NOMO-1 (cell line): ENCODE data around the gene PPP2R5A.
"Not testable (repeated sequence)": the region's sequence is repeated elsewhere in the genome, so short reads cannot be mapped to it uniquely, and the experiment has no call there.

ENCODE experiments used
- DNase-seq, 2 experiments: peaks; one replicate each; lab custom pipeline; 2025; ENCODE audit not compliant: unreplicated experiment in 2 of 2; lab: John Stamatoyannopoulos, UW

PPP2R5A gene

GRCh38 chr1:212351588-212352362, 66.6 kb downstream of the PPP2R5A start:
- DNase-seq: no peak

DNA sequence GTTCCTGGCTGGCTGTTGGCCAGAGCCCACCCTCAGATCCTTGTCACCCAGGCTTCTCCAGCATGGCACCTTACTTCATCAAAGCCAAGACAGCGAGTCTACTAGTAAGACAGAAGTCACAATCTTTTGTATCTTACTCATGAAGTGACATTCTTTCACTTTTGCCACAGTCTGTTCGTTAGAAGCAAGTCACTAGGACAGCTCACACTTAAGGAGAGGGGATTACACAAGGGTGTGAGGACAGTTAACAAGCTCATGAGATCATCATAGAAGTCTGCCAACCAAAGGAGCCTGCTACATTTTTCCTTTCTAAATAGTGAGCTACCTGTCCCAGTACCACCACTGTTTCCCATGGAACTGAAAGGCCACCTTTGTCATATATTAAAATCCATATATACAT, 68.0 kb downstream of the PPP2R5A start:
- DNase-seq: no peak

- DNase-seq: no peak
These were observed 69.3 kb downstream of the PPP2R5A start for GRCh38 chr1:212354464-212354863.

- DNase-seq: no peak
These were observed 70.2 kb downstream of the PPP2R5A start for GRCh38 chr1:212355230-212355969.

GRCh38 chr1:212359794-212360479, 74.7 kb downstream of the PPP2R5A start:
- DNase-seq: no peak

- no peak for DNase-seq
These were observed 79.8 kb downstream of the PPP2R5A start for GRCh38 chr1:212364985-212365384.

- DNase-seq: no peak
These were observed 81.7 kb downstream of the PPP2R5A start for GRCh38 chr1:212366901-212367300.

- DNase-seq: no peak
These were observed 82.4 kb downstream of the PPP2R5A start for GRCh38 chr1:212367474-212368072.

DNA sequence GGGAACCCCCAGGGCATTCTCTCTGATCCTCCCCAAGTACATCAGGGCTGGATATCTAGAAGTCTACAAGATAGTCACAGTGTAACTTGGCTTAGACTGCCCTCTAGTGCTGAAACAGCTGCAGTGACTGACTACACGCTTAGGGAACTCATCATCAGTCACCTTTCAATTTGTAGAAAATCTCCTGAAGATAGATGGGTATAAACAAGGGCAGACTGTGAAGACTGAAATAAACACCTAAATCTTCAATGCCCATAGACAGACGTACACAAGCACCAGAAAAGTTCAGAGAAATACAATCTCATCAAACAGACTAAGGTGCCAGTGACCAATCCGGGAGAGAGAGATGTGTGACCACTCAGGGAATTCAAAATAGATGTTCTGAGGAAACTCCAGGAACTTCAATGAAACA, 82.9 kb downstream of the PPP2R5A start:
- peak in 1 of 2 experiments; percentile 61 for DNase-seq

DNA sequence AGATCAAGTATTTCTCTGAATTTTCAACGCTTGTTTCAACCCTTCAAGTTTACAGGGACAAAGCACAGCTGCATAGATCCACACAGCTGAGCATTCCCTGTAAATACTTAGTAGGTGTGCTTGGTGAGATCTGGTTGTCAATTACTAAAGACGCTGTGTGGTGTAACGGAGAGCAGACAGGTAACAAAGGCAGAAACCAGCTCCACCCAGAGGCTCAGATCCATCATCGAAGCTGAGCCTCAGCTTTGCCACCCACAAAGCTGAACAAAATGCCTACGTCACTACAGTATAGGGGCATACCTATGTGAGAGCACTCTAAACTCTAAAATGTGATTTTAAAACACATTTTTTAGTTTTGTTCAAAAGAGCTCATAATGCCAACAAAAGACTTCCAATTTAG, 90.8 kb downstream of the PPP2R5A start:
- no peak for DNase-seq

DNA sequence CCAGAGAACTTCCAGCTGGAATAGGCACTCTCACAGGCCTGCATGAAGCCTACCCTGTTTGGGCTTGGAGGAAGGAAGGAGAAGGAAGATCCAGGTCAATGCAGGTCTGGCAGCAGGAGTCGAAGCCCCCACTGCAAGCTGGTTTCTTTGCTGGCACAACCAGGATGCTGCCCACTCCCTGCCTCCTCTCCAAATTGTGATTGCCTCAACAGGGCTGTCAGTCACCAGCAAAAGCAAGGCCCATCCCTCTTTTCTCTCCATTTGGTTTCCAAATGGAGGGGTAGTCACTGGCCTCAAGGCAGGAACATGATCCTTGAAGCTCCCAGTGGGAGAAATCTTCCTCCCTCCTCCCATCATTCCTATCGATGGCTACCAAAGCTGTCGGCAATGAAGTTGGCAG, 92.4 kb downstream of the PPP2R5A start:
- DNase-seq: no peak

DNA sequence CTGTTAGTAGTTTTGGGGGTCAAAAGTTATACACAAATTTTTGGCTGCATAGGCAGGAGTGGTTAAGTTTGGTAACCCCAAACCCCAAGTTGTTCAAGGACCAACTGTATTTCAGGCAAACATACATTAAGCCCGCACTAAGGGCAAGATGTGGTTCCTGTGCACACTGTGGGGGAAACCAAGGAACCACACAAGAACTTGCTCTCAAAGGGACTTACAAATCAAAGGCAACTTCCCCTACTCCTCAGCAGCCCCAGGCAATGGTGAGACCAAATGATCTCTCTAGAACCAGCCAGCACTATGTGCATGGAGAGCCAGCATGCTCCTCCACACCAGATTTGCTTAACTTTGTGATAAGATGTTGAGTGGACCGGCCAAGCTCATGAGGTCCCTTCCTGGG, 94.2 kb downstream of the PPP2R5A start:
- no peak for DNase-seq

DNA sequence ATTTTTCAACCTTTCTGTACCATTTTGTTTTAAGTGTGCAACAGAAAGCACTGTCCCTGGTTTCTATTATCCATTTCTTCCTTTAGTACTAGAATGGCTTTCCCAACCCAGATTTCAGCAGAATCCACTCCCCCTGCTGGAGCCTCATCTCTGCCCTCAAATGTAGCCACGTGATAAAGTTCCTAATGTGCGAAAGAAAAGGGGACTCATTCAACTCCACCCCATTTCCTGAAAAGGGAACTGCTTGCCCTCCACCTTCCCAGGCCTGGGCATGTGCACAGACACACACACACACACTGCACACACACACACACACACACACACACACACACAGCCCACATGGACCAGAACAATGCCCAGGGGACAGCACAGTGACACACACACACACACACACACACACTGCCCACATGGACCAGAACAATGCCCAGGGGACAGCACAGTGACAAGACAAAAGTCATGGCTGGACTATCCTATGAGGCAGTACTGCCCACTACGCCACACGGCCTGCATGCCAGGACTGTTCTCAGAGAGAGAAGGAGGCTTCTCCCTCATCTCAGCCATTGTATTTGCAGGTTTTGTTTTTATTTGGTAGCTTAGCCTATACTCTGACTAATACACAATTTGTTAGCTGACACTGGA, 96.3 kb downstream of the PPP2R5A start:
- DNase-seq: no peak

GRCh38 chr1:212386029-212386428, 100.8 kb downstream of the PPP2R5A start:
- DNase-seq: no peak

DNA sequence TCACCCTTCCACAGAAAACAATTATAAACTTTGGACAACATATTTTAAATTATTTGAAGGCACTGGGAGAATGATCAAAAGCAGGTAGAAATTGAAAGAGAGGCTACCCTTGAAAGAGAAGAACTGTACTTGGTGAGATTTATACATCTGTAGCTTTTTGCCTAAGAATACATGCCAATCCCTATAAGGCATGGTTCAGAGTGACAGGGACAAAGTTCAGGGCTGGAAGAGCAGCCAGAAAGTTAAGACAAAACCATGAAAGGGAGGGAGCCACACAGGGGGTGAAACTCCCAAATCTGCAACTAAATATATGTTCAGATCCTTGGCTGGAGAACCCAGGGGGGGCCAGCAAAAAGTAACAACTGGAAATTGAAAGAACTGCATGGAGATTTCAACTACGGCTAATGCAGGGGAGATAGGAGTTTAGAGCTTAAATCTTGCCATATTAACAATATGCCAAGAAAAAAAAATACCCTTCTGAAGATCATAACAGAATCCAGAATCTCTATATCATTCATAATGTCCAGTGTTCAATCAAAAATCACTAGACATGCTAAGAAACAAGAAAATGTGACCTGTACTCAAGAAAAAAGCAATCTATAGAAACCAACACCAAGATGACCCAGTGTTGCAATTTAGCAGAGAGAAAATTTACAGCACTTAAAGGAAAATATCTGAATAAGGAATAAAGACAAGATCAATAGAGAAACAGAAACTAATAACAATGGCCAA, 103.9 kb downstream of the PPP2R5A start:
- DNase-seq: no peak

DNA sequence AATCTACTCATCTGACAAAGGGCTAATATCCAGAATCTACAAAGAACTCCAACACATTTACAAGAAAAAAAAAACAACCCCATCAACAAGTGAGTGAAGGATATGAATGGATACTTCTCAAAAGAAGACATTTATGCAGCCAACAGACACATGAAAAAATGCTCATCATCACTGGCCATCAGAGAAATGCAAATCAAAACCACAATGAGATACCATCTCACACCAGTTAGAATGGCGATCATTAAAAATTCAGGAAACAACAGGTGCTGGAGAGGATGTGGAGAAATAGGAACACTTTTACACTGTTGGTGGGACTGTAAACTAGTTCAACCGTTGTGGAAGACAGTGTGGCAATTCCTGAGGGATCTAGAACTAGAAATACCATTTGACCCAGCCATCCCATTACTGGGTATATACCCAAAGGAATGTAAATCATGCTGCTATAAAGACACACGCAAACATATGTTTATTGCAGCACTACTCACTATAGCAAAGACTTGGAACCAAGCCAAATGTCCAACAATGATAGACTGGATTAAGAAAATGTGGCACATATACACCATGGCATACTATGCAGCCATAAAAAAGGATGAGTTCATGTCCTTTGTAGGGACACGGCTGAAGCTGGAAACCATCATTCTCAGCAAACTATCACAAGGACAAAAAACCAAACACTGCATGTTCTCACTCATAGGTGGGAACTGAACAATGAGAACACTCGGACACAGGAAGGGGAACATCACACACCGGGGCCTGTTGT, 110.6 kb downstream of the PPP2R5A start:
- DNase-seq: not testable (repeated sequence)

GRCh38 chr1:212396638-212397037, 111.4 kb downstream of the PPP2R5A start:
- DNase-seq: no peak

- DNase-seq: no peak
These were observed 112.0 kb downstream of the PPP2R5A start for GRCh38 chr1:212397171-212397570.

DNA sequence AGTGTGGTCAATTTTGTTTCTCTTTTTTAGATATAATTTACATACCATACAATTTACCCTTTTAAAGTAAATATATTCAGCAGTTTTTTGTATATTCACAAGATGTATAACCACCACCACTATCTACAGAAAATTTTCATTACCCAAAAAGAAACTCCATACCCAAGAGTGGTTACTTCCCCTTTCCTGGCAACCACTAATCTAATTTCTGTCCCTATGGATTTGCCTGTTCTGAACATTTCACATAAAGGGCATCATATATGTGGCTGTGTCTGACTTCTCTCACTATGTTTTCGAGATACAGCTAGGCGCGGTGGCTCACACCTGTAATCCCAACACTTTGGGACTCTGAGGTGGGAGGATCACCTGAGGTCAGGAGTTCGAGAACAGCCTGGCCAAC, 115.8 kb downstream of the PPP2R5A start:
- DNase-seq: no peak
